Epidermal melanocyte (primary cell): ENCODE results near the gene STAT5A.
"Not testable (repeated sequence)": the region's sequence is repeated elsewhere in the genome, so short reads cannot be mapped to it uniquely, and the experiment has no call there.

Source experiments
- DNase-seq: peaks from one replicate; pipeline ENCODE4 v3.0.0; 2011; ENCODE audit warnings: low spot score; ENCODE audit not compliant: insufficient read length

The STAT5A gene

GRCh38 chr17:42287977-42288802, at the start of gene STAT5A:
STAT5A (plus strand) TSS chr17:42288498; CDS start chr17:42289412, 914 bp downstream.
- DNase-seq: peak; percentile 89

GRCh38 chr17:42239576-42239975, 48.7 kb upstream of the STAT5A start:
- DNase-seq: not testable (repeated sequence)

- DNase-seq: no peak
Measured at GRCh38 chr17:42240201-42240600, 48.1 kb upstream of the STAT5A start.

- not testable (repeated sequence) for DNase-seq
Measured at GRCh38 chr17:42240863-42241262, 47.4 kb upstream of the STAT5A start.

- no peak for DNase-seq
Measured at GRCh38 chr17:42241871-42242270, 46.4 kb upstream of the STAT5A start.

GRCh38 chr17:42243493-42243982, 44.8 kb upstream of the STAT5A start:
- DNase-seq: no peak

- DNase-seq: not testable (repeated sequence)
Measured at GRCh38 chr17:42244116-42244515, 44.2 kb upstream of the STAT5A start.

- not testable (repeated sequence) for DNase-seq
Measured at GRCh38 chr17:42245183-42245582, 43.1 kb upstream of the STAT5A start.

- no peak for DNase-seq
Measured at GRCh38 chr17:42246515-42246914, 41.8 kb upstream of the STAT5A start.

- DNase-seq: no peak
Measured at GRCh38 chr17:42247734-42248133, 40.6 kb upstream of the STAT5A start.

GRCh38 chr17:42248351-42249179, 39.7 kb upstream of the STAT5A start:
- DNase-seq: peak; percentile 76

GRCh38 chr17:42249681-42250446, 38.4 kb upstream of the STAT5A start:
- no peak for DNase-seq

GRCh38 chr17:42251115-42251514, 37.2 kb upstream of the STAT5A start:
- no peak for DNase-seq

- no peak for DNase-seq
Measured at GRCh38 chr17:42252597-42253550, 35.4 kb upstream of the STAT5A start.

GRCh38 chr17:42253578-42253977, 34.7 kb upstream of the STAT5A start:
- DNase-seq: no peak

- no peak for DNase-seq
Measured at GRCh38 chr17:42255445-42255844, 32.9 kb upstream of the STAT5A start.

GRCh38 chr17:42260318-42260717, 28.0 kb upstream of the STAT5A start:
- DNase-seq: no peak

- not testable (repeated sequence) for DNase-seq
Measured at GRCh38 chr17:42264366-42264765, 23.9 kb upstream of the STAT5A start.

GRCh38 chr17:42266462-42266861, 21.8 kb upstream of the STAT5A start:
- DNase-seq: no peak
